Fibroblast of lung (primary cell): ENCODE results near the gene NAA15.

Experiments
- EZH2 ChIP-seq: IDR thresholded peaks from 2 replicates; pipeline ENCODE4 v1.5.1; 2012; ENCODE audit warnings: low read length, control low read depth, mild to moderate bottlenecking; ENCODE audit errors: missing control alignments
- TF ChIP-seq, protein P1 (sequence below), 2 donors: IDR thresholded peaks in 1 of 2; conservative IDR thresholded peaks in 1 of 2; 1 replicate in 1 of 2; 2 replicates in 1 of 2; pipeline ENCODE4 v1.5.1; 2011 to 2012; ENCODE audit warnings: low read length in 2 of 2, control low read depth in 1 of 2, inconsistent platforms in 1 of 2, low read depth in 1 of 2, mild to moderate bottlenecking in 1 of 2

DNA sequence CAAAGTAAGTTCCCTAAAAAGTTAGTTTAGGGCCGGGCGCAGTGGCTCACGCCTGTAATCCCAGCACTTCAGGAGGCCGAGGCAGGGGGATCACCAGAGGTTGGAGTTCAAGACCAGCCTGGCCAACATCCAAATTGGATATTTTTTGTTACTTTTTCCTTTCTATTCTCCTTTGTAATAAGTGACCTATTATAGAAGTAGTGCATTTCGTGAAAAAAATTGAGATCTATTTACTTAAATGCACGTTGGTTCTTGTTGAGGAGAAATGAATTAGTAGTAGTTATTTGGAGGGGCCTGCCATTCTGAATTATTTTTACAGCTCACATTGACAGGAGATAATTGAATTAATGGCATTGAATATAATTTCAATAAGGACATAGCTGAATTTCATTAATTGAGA lies 23.3 kb downstream of the NAA15 start:
- TF ChIP-seq EZH2 = no peak
- TF ChIP-seq, protein P1, sequence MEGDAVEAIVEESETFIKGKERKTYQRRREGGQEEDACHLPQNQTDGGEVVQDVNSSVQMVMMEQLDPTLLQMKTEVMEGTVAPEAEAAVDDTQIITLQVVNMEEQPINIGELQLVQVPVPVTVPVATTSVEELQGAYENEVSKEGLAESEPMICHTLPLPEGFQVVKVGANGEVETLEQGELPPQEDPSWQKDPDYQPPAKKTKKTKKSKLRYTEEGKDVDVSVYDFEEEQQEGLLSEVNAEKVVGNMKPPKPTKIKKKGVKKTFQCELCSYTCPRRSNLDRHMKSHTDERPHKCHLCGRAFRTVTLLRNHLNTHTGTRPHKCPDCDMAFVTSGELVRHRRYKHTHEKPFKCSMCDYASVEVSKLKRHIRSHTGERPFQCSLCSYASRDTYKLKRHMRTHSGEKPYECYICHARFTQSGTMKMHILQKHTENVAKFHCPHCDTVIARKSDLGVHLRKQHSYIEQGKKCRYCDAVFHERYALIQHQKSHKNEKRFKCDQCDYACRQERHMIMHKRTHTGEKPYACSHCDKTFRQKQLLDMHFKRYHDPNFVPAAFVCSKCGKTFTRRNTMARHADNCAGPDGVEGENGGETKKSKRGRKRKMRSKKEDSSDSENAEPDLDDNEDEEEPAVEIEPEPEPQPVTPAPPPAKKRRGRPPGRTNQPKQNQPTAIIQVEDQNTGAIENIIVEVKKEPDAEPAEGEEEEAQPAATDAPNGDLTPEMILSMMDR (conservative IDR thresholded peaks at IDR 0.05 in 1 of 2, IDR thresholded peaks at IDR 0.05 in 1 of 2; ENCODE audit: low read depth in 1 of 2, low read length in 2 of 2) = no peak
